RPMI8226 (cell line): ENCODE results near the gene HDC.

Source experiments
- DNase-seq: peaks from one replicate; pipeline ENCODE4 v3.0.0-alpha.2; 2015

The HDC gene

DNA sequence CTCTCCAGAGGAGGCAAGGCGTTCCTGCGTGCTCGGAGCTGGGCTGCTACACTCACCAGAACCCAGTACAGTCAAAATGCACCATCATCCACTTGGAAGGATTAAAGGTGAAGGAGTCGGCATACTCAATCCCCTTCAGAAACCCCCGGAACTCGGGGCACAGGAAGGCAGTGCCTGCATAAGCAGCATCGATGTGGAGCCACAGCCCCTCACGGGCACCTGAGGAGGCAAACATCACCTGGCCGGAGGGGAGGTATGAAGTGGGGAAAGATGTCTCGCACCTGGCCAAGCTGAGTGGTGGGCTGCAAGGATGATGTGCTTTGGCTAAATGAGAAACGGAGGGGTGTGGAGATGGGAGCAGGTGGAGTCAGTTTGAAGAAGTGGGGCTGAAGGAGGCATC lies 13.0 kb downstream of the HDC start:
- DNase-seq, result no peak

DNA sequence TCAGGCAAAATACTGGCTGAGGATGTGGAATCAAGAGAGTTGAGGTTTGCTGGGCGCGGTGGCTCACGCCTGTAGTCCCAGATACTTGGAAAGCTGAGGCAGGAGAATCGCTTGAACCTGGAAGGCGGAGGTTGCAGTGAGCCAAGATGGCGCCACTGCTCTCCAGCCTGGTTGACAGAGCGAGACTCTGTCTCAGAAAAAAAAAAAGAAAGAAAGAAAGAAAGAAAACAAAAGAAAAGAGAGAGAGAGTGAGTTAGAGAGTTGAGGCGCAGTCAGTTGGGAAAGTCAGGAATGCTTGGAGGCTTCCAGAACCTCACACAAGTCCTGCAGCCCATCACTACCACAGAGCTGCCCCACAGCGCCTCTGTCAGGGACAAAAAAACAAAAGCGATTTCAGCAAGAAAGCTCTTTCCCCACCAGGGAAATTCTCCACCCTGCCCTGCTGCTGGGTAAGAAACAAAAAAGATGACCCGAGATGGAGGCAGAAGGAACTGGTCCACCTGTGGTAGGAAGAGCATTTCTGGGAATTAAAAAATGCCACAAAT lies 13.8 kb downstream of the HDC start:
- no peak for DNase-seq

DNA sequence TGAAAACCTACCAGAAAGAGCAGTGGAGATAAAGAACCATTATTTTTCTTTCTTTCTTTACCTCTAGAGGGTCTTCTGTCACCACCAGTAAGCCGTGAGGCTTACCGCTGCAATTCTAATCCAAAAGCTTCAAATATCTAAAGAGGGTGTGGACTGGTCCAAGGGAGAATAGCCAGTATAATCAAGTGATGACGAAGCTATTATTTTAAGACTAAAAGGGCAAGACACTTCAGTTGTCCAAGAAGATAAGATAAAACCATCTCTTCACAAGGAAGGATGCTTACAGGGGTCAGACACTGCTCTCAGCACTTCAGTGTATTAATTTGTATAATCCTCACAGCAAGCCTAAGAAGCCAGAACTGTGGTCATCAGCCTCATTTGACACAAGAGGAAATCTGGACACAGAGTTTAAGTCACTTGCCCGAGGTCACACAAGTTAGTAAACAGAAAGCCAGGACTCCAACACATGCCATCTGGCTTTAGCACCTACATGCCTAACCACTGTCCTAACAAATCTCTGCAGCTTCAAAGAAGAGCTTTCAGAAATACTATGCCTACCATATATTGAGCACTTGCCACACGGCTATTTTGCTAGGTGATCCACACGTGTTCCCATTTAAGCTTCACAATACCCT lies 14.6 kb downstream of the HDC start:
- no peak for DNase-seq

DNA sequence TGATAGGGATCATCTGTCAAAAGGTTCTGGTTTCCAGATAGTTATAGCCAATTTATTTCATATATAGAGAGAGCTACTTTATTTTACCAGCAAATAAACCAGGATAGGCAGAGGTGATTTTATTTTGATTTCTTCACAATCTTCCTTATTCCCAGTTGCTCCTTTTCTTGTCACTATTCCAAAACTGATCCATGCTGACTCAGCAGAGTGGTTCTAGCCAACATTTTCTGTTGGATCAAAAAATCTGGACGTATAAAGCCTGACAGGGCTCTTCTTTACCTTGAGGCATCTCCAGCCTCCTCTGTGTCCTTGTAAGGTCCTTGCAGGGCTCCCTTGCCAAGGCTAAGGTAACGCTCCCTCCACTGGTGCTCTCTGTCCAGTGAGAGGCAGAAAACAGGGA lies 15.8 kb downstream of the HDC start:
- DNase-seq, result no peak

DNA sequence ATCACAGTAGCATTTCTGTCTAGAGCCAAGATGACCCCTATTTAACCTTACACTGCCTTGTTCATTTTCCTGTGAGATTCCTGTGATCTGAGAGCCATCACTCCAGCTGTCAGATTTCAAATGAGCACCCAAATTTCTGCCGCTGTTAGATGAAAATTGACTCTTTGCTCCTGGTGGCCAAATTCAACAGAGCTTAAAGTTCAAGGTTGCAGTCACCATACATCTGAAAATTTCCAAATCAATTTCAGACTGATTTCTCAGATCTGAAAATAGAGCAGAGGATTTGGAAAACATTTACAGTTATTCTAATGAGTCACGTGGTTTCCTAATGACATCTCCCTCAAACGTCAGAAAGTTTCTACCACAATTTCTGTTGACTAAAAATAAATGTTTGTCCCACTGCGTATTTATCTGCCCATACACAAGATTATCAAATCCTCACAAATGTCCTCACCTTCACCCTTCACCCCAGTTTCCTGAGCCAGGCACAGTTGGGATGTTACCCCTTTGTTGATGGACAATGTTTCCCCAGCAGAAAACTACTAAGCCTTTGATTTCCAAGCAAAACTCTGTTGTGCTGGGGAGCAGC lies 16.4 kb downstream of the HDC start:
- no peak for DNase-seq

DNA sequence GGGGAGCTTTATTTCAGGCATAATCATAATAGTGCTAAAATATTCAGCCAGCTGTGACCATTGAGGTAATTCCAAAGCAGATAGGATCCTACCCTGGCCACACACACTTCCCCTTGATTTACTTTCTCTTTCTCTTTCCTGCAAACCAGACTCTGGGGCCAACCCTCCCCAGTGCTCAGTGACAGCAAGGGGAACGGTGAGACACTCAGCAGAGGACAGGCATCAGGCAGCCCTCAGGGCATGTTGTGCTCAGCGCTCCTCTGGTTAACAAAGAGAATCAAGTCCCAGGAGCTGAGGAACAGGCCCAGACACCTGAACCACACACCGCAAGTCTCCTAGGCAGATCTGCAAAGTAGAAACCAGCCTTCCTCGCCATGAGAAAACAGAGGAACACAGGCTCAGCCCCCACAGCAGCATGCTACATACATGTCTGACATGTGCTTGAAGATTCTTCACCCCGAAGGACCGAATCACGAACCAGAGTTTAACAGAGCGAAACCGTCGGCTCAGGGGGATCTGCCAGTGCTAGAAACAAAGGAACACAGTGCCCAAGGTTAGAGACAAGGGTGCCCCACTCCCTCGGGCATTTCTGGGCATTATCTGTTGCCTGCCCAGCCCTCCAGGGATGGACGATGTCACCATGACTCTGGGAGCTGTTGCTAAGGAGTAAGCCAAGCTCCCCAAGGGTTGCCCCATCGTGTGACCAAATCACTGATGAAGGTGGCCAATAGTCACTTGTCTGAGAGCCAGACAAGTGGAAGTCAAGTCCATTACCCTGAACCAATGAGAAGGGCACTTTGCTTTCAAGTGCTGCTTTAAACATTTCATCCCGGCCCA lies 17.5 kb downstream of the HDC start:
- peak; percentile 63 for DNase-seq

DNA sequence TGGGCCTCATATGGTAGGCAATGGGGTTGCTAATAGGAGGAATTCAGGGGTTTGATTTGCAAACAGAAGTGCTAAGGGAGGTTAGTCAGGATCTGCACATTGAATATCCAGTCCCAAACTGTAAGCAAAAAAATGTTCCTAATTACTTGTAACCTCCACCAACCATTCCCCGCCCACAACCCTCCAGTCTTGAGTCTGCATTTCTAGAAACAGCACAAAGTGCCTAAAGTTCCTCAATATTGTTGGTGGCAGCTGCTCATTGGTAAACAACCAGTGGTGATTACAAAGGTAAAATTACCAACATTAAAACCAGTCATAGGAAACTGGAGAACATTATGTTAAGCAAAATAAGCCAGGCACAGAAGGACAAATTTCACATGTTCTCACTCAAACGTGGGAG lies 18.9 kb downstream of the HDC start:
- DNase-seq, result no peak

DNA sequence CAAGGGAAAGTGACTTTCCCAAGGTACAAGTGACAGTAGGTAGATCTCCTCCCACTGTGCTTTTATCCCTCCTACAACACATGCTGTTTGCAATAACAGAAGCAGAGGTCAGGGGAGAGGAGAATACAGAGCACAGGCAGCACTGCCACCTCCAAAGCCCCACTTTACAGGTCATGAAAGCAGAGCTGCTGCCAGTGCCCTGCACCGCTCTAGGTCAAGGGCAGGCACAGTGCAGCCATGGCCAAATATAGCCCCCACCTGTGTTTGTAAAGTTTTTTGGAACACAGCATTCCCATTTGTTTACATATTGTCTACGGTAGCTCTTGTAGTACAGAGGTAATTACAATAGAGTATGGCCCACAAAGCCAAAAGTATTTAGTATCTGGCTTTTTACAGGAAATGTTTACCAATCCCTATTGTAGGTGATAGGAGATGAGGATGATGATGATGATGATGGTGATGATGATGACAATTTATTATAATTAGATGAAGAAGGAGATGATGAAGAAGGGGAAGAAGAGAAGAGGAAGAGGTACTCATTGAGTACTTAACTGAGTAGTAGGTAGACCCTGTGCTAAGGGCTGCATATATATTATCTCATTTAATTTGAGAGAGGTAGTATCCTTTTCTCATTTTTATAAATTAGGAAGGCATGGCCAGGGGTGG lies 20.4 kb downstream of the HDC start:
- DNase-seq, result no peak

DNA sequence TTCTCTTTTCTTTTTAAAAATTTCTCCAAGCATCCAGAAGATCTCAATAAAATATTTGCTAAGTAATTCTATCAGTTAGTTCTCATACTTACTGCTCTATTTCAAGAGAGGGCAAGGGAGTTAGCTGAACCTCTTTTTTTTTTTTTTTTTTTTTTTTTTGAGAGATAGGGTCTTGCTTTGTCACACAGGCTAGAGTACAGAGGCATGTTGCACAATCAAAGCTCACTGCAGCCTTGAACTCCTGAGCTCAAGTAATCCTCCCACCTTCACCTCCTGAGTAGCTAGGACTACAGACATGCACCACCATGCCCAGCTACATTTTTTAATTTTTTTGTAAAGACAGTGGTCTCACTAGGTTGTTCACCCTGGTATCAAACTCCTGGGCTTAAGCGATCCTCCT lies 21.4 kb downstream of the HDC start:
- DNase-seq, result no peak

DNA sequence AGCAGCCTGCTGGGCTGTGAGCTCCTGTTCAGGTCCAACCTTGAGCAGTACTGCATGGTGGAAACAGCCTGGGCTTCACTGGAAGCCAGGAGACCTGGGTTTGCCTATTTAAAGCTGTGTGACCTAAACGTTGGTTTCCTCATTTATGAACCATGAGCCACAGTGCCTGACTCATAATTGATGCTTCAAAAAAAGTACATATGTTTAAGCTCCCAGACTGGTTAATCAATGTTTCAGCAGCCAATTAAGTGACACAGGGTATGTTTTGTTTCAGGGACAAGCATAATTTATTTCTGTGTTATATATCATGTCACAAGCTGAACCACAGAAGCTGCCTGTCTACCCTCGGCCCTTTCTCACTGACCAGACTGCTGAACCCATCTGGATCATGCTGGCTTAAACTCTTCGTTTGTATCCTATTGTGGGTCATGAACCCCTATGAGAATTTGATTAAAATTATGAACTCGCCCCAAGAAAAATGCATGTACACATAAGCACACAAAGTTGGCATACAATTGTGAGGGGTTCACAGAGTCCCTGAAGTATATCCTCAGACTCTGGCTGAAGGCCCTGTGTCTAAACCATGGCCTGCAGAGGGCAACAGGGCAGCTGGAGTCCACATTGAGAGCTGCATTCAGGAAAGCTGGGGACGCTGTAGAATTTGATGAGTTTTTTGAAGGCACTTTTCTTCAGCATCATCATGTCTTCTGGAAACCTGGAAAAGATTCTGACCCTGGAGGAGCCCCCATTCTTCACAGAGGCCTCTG lies 23.7 kb downstream of the HDC start:
- no peak for DNase-seq

DNA sequence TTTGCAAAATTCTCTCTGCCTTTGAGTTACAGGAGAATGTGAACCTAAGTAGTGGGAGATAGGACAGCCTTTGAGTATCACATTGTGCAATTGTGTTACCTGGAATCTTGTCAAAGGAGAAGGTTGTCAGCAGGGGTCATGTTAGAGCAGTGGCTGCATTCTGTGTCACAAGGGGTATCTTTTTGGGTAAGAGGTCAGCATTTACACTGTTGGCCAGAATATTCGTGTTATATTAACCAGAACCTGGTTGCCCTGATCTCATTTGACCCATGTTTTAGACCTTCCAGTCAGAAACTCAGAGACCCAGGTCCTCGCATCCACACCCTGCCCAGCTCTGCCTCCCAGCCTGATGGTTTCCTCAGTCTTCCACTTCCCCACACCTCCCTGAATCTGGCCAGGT lies 27.3 kb downstream of the HDC start:
- no peak for DNase-seq

DNA sequence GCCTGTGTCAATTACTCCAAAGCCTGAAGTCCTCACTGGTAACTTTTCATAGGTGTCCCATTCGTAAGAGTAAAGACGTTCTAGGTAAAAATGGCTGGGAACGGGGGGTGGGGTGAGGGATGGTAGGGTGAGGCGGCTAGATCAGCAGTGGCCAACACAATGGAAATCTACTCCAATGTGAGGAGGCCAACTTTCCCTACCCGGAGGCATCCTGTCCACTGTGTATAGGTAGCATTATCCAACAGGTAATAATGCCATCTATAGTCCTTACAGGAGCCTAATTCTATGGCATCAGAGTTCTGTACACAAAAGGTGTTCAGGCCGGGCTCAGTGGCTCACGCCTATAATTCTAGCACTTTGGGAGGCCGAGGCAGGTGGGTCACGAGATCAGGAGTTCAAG lies 29.1 kb downstream of the HDC start:
- DNase-seq, result no peak

DNA sequence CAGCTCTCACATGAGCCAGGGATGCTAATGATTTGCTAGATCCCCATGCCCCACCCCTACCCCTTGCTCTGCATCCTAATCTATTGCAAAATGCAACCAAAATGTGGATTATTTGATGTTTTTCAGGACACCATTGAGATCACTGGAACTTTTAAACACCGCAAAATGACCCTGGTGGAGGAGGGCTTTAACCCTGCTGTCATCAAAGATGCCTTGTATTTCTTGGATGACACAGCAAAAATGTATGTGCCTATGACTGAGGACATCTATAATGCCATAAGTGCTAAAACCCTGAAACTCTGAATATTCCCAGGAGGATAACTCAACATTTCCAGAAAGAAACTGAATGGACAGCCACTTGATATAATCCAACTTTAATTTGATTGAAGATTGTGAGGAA lies 29.7 kb downstream of the HDC start:
- no peak for DNase-seq

DNA sequence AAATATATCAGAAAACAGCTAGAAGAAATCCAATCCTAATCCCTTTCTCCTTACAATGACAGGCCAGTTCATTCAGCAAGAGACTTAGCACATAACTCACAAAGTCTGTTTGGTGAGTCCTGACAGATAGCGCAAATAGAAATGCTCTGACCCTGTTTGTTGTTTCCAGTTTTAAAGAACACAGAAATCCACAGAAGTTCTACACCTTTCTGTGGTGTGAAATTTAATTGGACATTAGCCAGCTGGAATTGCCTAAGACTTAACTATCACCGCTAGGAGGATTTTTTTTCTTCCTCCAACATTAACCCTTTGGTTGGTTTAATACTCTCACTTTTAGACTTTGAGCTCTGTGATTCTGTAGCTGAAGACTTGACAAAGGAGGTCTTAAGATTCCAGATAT lies 30.8 kb downstream of the HDC start:
- no peak for DNase-seq

DNA sequence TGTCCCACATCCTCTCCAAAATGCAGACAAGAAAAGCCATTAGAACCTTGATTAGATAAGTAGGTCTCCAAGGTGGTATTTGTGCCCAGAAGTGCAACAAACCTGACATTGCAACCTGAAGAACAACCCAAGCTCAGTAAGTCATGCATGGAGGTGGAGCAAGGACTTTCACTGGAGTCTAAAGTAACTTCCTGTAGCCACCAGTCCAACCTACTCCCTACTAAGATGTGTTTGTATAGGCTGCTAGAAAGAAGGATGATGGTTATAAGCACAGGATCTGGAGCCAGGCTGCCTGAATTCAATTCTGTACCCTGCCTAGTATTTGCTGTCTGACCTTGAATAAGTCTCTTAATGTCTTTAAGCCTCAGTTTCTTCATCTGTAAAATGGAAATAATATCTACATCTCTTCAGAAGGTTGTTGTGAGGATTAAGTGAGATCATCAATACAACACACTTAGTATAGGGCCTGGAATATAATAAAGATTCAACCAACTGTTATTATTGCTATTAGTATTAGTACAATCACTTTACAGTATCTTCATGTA lies 32.3 kb downstream of the HDC start:
- no peak for DNase-seq

DNA sequence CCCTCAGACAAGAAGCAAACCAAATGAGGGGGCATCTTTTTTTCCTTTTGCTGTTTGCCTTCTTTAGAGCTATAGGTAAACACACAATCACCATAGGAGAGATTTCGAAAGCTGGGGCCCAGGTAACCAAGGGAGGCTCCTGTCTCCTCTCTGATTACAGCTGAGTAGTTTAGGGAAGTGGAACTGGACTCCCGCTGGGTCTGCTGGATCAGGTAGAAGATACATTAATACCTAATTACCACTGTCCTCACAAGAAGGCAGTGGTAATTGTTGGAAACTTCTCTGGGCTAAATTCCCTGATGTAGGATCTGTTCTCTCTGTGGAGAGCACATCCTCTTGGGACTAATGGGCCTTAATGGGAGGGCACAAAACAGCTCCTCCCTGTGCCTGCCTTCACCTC lies 32.7 kb downstream of the HDC start:
- DNase-seq, result no peak

DNA sequence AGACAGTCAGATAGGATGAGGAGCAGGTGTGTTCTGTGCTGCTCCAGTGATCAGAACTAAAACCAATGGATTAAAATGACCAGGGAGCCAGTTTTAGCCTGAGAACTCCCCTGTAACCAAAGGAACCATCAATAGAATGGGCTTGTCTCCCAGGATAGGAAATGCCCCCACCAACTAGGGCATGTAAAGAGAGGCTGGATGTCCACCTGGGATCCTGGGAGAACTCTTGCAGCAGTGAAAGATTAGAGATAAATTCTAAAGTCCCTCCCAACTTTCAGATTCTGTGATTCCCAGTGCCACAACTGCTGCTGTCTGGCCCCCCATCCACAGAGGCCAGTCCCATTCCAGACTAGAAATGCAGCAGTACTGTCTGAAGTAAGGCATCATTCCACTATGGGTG lies 33.8 kb downstream of the HDC start:
- DNase-seq, result no peak

DNA sequence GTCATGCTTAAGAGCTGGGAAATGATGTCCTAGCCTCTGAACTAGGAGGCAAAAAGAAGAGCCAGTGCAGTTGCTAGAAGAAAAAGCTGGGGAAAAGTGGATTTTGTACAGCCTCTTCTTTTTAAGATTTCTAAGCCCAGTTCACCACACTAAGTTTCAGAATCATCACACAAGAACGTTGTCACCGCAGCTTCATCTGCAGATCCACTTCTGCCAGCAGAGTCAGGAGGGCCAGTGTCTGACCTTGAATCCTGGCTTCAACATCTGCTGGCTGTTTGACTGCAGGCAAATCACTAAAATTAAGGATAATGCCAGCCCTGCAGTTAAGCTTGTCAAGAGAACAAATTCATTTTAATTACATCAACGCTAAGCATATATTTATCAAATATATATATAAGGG lies 36.2 kb downstream of the HDC start:
- no peak for DNase-seq

DNA sequence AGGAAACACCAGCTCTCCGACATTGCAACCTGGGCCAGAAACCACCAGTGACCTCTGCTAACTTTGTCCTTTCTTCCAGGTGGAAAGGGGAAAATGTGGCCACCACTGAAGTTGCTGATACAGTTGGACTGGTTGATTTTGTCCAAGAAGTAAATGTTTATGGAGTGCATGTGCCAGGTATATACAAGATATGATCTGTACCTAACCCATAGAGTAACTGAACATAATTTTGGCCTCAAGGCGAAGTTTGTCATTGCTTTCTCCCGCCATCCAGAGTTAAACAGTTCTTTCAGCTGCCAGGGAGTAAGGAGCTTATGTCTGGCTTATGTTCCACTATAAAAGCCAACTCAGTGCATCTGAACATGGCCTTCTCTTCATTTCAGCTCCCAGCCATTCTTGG lies 36.7 kb downstream of the HDC start:
- DNase-seq, result no peak

DNA sequence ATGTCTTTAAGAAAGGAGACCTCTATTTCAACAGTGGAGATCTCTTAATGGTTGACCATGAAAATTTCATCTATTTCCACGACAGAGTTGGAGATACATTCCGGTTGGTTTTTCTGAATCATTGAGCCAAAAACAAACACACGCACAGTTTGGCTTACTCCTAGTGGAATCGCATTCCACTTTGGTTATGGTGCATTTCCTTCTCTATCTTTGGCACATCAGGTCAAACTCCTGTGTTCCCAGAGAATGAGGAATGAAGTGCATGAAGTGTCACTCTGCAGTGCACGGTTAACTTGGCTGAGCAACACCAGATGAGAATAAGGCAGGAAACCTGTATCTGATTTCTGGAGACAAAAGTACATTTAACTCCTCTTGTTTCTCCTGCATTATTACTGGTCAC lies 38.5 kb downstream of the HDC start:
- no peak for DNase-seq

DNA sequence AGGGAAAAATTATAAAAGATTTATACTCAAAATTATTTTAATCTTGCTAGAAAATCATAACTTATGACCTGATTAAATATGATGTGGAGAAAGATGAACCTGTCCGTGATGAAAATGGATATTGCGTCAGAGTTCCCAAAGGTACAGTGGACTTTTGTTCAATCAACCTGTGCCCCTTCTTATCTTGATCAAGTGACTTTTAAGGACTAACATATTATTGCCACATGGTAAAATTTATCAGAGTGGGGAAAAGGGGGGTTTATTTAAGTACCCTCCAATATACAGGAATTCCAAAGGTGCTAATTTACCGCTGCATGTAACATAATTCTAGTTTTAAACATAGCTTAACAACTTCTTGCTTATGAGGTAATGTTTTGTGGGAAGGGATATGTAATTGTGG lies 39.6 kb downstream of the HDC start:
- no peak for DNase-seq

DNA sequence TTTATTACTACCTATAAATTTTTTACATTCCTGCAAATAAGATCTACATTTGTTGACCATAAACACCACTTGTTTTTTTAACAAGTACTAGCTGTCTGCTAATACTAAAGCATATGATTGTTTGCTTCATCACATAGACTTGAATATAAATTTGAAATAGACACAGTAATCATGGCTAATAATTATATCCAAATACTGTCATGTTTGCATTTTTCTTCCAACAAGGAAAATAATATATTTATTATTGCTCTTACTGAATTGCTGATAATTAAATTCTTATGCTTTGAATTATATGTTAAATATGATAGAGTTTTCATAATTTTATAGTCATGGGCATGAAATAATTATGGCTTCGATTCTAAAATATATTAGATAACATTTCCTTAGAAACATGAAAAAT lies 40.5 kb downstream of the HDC start:
- no peak for DNase-seq

DNA sequence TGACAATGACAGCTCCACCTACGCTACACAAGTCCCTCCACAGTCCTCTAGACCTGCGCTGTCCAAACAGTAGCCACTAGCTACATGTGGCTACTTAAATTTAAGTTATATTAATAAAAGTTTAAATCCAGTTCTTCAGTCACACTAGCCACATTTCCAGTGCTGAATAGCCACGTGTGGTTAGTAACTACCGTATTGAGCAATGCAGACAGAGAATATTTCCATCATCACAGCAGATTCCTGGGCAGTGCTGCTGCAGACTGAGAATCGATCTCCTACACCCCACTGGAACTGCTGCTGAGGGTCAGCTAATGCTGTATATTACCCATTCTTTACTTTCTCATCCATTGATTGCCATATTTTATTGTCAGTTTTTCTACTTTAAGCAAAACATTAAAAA lies 40.9 kb downstream of the HDC start:
- DNase-seq, result no peak
